Karpas-422 (cell line): ENCODE results near the gene PLAU. TPM values are rescaled to one million over a fixed set of nuclear protein-coding genes. Genes with fewer than 3 reads are reported as not detected.
"Not testable (repeated sequence)": the region's sequence is repeated elsewhere in the genome, so short reads cannot be mapped to it uniquely, and the experiment has no call there.

Source experiments
- DNase-seq: peaks from one replicate; pipeline ENCODE4 v3.0.0-alpha.2; 2015
- H2AFZ ChIP-seq: fragments of 200-600 bp; sonication (generic); 2 replicates; pipeline ENCODE4 v1.6.1; 2014; ENCODE audit warnings: antibody characterized with exemption, low read length, mixed read lengths
- H3K27ac ChIP-seq: fragments of 200-600 bp; sonication (generic); 2 replicates; pipeline ENCODE4 v1.5.1; 2014; ENCODE audit warnings: mild to moderate bottlenecking, low read length, moderate library complexity
- H3K27me3 ChIP-seq: fragments of 200-600 bp; sonication (generic); 2 replicates; pipeline ENCODE4 v1.6.1; 2014; ENCODE audit warnings: low read length, mixed read lengths
- H3K36me3 ChIP-seq: fragments of 200-600 bp; sonication (generic); 2 replicates; pipeline ENCODE4 v1.6.1; 2014; ENCODE audit warnings: low read length, mixed read lengths; ENCODE audit not compliant: insufficient read depth
- H3K4me1 ChIP-seq: fragments of 200-600 bp; sonication (generic); 2 replicates; pipeline ENCODE4 v1.6.1; 2014; ENCODE audit warnings: mild to moderate bottlenecking, low read length, mixed read lengths
- H3K4me2 ChIP-seq: fragments of 200-600 bp; sonication (generic); 2 replicates; pipeline ENCODE4 v1.6.1; 2014; ENCODE audit warnings: low read length, low read depth, mild to moderate bottlenecking; ENCODE audit not compliant: poor library complexity, severe bottlenecking
- H3K4me3 ChIP-seq: fragments of 200-600 bp; sonication (generic); 2 replicates; pipeline ENCODE4 v1.5.1; 2014; ENCODE audit warnings: mild to moderate bottlenecking, antibody characterized with exemption, low read length, mixed read lengths
- H3K79me2 ChIP-seq: fragments of 200-600 bp; sonication (generic); 2 replicates; pipeline ENCODE4 v1.6.1; 2014; ENCODE audit warnings: mild to moderate bottlenecking, low read length, mixed read lengths
- H3K9ac ChIP-seq: fragments of 200-600 bp; sonication (generic); 2 replicates; pipeline ENCODE4 v1.6.0; 2014; ENCODE audit warnings: low read length
- H3K9me2 ChIP-seq: fragments of 200-600 bp; sonication (generic), shearing (Covaris generic); replicated peaks from 2 replicates; pipeline ENCODE4 v1.6.0; 2014; ENCODE audit warnings: mild to moderate bottlenecking, low read length, moderate library complexity; ENCODE audit not compliant: insufficient read depth
- H3K9me3 ChIP-seq: fragments of 300-700, 200-600 bp; sonication (generic); 2 replicates; pipeline ENCODE4 v1.6.1; 2014; ENCODE audit warnings: low read length, mixed read lengths
- H4K20me1 ChIP-seq: fragments of 200-600 bp; sonication (generic); 2 replicates; pipeline ENCODE4 v1.6.1; 2014; ENCODE audit warnings: mild to moderate bottlenecking, antibody characterized with exemption, low read length, low read depth; ENCODE audit not compliant: insufficient read depth
- total RNA-seq: library from RNA; depleted of rRNA; stranded (reverse); fragments of >200 nt; shearing (Covaris generic); gene quantifications from 2 replicates; pipeline ENCODE4 v1.2.3, GENCODE V29; 2014; ENCODE audit warnings: low replicate concordance

PLAU gene
- total RNA-seq, 1 experiment from 2014 or later, result 3.2 TPM

- DNase-seq, H3K9me2 ChIP-seq, H3K27me3 ChIP-seq, H4K20me1 ChIP-seq, H3K36me3 ChIP-seq, H3K4me2 ChIP-seq, H3K79me2 ChIP-seq, H3K9ac ChIP-seq, H3K4me3 ChIP-seq, H3K27ac ChIP-seq, H2AFZ ChIP-seq, H3K4me1 ChIP-seq, H3K9me3 ChIP-seq: not testable (repeated sequence)
These were observed 15.6 kb upstream of the PLAU start for GRCh38 chr10:73895381-73895780.

GRCh38 chr10:73897693-73898092 lies 13.2 kb upstream of the PLAU start:
- Histone ChIP-seq H3K4me3 (no peak overlapping the region), H3K9ac (no peak overlapping the region), H3K4me1 (peaks cover 20% of the 10 kb centered on the region), H3K27ac (no peak overlapping the region), H3K36me3 (no peaks in the 10 kb centered on the region), H4K20me1 (no peaks in the 10 kb centered on the region), H2AFZ (no peak overlapping the region), H3K9me3 (no peaks in the 10 kb centered on the region), H3K4me2 (no peak overlapping the region), H3K79me2 (no peaks in the 10 kb centered on the region), H3K9me2 (no peaks in the 10 kb centered on the region), H3K27me3 (no peaks in the 10 kb centered on the region)
- DNase-seq, result no peak

- Histone ChIP-seq H3K4me3 (no peak overlapping the region), H3K27me3 (no peaks in the 10 kb centered on the region), H3K9me3 (no peaks in the 10 kb centered on the region), H2AFZ (no peak overlapping the region), H3K79me2 (no peaks in the 10 kb centered on the region), H3K4me2 (no peak overlapping the region), H3K9ac (no peak overlapping the region), H3K9me2 (no peaks in the 10 kb centered on the region), H3K4me1 (peaks cover 21% of the 10 kb centered on the region), H4K20me1 (no peaks in the 10 kb centered on the region), H3K36me3 (no peaks in the 10 kb centered on the region), H3K27ac (no peak overlapping the region)
- no peak for DNase-seq
These were observed 12.1 kb upstream of the PLAU start for GRCh38 chr10:73898730-73899410.

GRCh38 chr10:73899423-73899822 lies 11.5 kb upstream of the PLAU start:
- Histone ChIP-seq H3K9me2 (no peaks in the 10 kb centered on the region), H3K27ac (no peak overlapping the region), H3K4me3 (no peak overlapping the region), H3K9me3 (no peaks in the 10 kb centered on the region), H3K4me1 (peaks cover 21% of the 10 kb centered on the region), H4K20me1 (no peaks in the 10 kb centered on the region), H3K27me3 (no peaks in the 10 kb centered on the region), H2AFZ (no peak overlapping the region), H3K36me3 (no peaks in the 10 kb centered on the region), H3K9ac (no peak overlapping the region), H3K4me2 (no peak overlapping the region), H3K79me2 (no peaks in the 10 kb centered on the region)
- no peak for DNase-seq

- Histone ChIP-seq H2AFZ (no peak overlapping the region), H3K79me2 (no peaks in the 10 kb centered on the region), H3K4me1 (peaks cover 21% of the 10 kb centered on the region), H3K27me3 (no peaks in the 10 kb centered on the region), H3K4me2 (no peak overlapping the region), H3K36me3 (no peaks in the 10 kb centered on the region), H3K27ac (no peak overlapping the region), H3K9ac (no peak overlapping the region), H3K4me3 (no peak overlapping the region), H4K20me1 (no peaks in the 10 kb centered on the region), H3K9me3 (no peaks in the 10 kb centered on the region), H3K9me2 (no peaks in the 10 kb centered on the region)
- DNase-seq, result no peak
These were observed 10.9 kb upstream of the PLAU start for GRCh38 chr10:73900064-73900463.

GRCh38 chr10:73901261-73901660 lies 9.7 kb upstream of the PLAU start:
- no peak overlapping the region for H3K4me3 ChIP-seq
- H3K9me3 ChIP-seq, result no peaks in the 10 kb centered on the region
- H3K79me2 ChIP-seq, result no peaks in the 10 kb centered on the region
- H3K27me3 ChIP-seq, result no peaks in the 10 kb centered on the region
- H4K20me1 ChIP-seq, result no peaks in the 10 kb centered on the region
- peaks cover 21% of the 10 kb centered on the region for H3K4me1 ChIP-seq
- no peak overlapping the region for H3K27ac ChIP-seq
- no peaks in the 10 kb centered on the region for H3K36me3 ChIP-seq
- H3K4me2 ChIP-seq, result no peak overlapping the region
- H2AFZ ChIP-seq, result no peak overlapping the region
- no peak for DNase-seq
- no peak overlapping the region for H3K9ac ChIP-seq
- no peaks in the 10 kb centered on the region for H3K9me2 ChIP-seq

GRCh38 chr10:73902351-73902750 lies 8.6 kb upstream of the PLAU start:
- peaks cover 21% of the 10 kb centered on the region for H3K4me1 ChIP-seq
- H2AFZ ChIP-seq, result no peak overlapping the region
- no peak overlapping the region for H3K9ac ChIP-seq
- H3K9me2 ChIP-seq, result no peaks in the 10 kb centered on the region
- no peak for DNase-seq
- H3K27me3 ChIP-seq, result no peaks in the 10 kb centered on the region
- no peaks in the 10 kb centered on the region for H3K79me2 ChIP-seq
- no peak overlapping the region for H3K27ac ChIP-seq
- H4K20me1 ChIP-seq, result no peaks in the 10 kb centered on the region
- H3K4me3 ChIP-seq, result no peak overlapping the region
- H3K36me3 ChIP-seq, result no peaks in the 10 kb centered on the region
- H3K9me3 ChIP-seq, result no peaks in the 10 kb centered on the region
- no peak overlapping the region for H3K4me2 ChIP-seq

GRCh38 chr10:73905256-73906020 lies 5.5 kb upstream of the PLAU start:
- no peaks in the 10 kb centered on the region for H4K20me1 ChIP-seq
- no peaks in the 10 kb centered on the region for H3K36me3 ChIP-seq
- no peaks in the 10 kb centered on the region for H3K27me3 ChIP-seq
- no peak overlapping the region for H2AFZ ChIP-seq
- DNase-seq, result no peak
- H3K79me2 ChIP-seq, result no peaks in the 10 kb centered on the region
- no peak overlapping the region for H3K4me3 ChIP-seq
- H3K4me1 ChIP-seq, result peaks cover 23% of the 10 kb centered on the region
- H3K9me2 ChIP-seq, result no peaks in the 10 kb centered on the region
- no peak overlapping the region for H3K9ac ChIP-seq
- no peak overlapping the region for H3K27ac ChIP-seq
- no peak overlapping the region for H3K4me2 ChIP-seq
- H3K9me3 ChIP-seq, result no peaks in the 10 kb centered on the region
